HEK293 (cell line): ENCODE data around the gene PUM1.

Experiments used
- CTCF ChIP-seq: fragments of 450-650 bp; formaldehyde crosslinking; IDR thresholded peaks from 2 replicates; pipeline ENCODE4 v1.5.1; 2016; ENCODE audit warnings: missing biosample characterization, missing genetic modification characterization
- RBAK ChIP-seq: fragments of 450-650 bp; formaldehyde crosslinking; IDR thresholded peaks from 2 replicates; pipeline ENCODE4 v1.5.1; 2016; ENCODE audit warnings: missing biosample characterization, missing genetic modification characterization
- REST ChIP-seq: fragments of 450-650 bp; formaldehyde crosslinking; IDR thresholded peaks from 2 replicates; pipeline ENCODE4 v1.5.1; 2016; ENCODE audit warnings: missing biosample characterization, missing genetic modification characterization
- YY1 ChIP-seq: fragments of 450-650 bp; formaldehyde crosslinking; IDR thresholded peaks from 2 replicates; pipeline ENCODE4 v1.5.1; 2018; ENCODE audit warnings: missing biosample characterization, missing genetic modification characterization
- ZBTB20 ChIP-seq: fragments of 450-650 bp; formaldehyde crosslinking; IDR thresholded peaks from 2 replicates; pipeline ENCODE4 v1.5.1; 2016; ENCODE audit warnings: missing biosample characterization, missing genetic modification characterization
- ZFP3 ChIP-seq: fragments of 450-650 bp; formaldehyde crosslinking; IDR thresholded peaks from 2 replicates; pipeline ENCODE4 v1.5.1; 2016; ENCODE audit warnings: low read depth, missing biosample characterization, missing genetic modification characterization
- ZNF155 ChIP-seq: fragments of 450-650 bp; formaldehyde crosslinking; IDR thresholded peaks from 2 replicates; pipeline ENCODE4 v1.5.1; 2016; ENCODE audit warnings: missing biosample characterization, missing genetic modification characterization
- ZNF18 ChIP-seq: fragments of 450-650 bp; formaldehyde crosslinking; IDR thresholded peaks from 2 replicates; pipeline ENCODE4 v1.5.1; 2016; ENCODE audit warnings: missing biosample characterization, missing genetic modification characterization
- ZNF473 ChIP-seq: fragments of 450-650 bp; formaldehyde crosslinking; IDR thresholded peaks from 2 replicates; pipeline ENCODE4 v1.5.1; 2017; ENCODE audit warnings: missing biosample characterization, missing genetic modification characterization
- ZNF555 ChIP-seq: fragments of 450-650 bp; formaldehyde crosslinking; conservative IDR thresholded peaks from 2 replicates; pipeline ENCODE4 v1.5.1; 2017; ENCODE audit warnings: missing biosample characterization, mild to moderate bottlenecking, missing genetic modification characterization, inconsistent platforms
- ZNF560 ChIP-seq: fragments of 450-650 bp; formaldehyde crosslinking; IDR thresholded peaks from 2 replicates; pipeline ENCODE4 v1.5.1; 2017; ENCODE audit warnings: missing biosample characterization, missing genetic modification characterization, borderline replicate concordance
- ZNF692 ChIP-seq: fragments of 450-650 bp; formaldehyde crosslinking; IDR thresholded peaks from 2 replicates; pipeline ENCODE4 v1.5.1; 2016; ENCODE audit warnings: missing biosample characterization, missing genetic modification characterization
- ZNF792 ChIP-seq: fragments of 450-650 bp; formaldehyde crosslinking; IDR thresholded peaks from 2 replicates; pipeline ENCODE4 v1.5.1; 2016; ENCODE audit warnings: missing biosample characterization, missing genetic modification characterization
- ZSCAN18 ChIP-seq: fragments of 450-650 bp; formaldehyde crosslinking; IDR thresholded peaks from 2 replicates; pipeline ENCODE4 v1.5.1; 2016; ENCODE audit warnings: missing biosample characterization, missing genetic modification characterization

GRCh38 chr1:30920827-30921226, 144.7 kb downstream of the PUM1 start:
- TF ChIP-seq CTCF, result no peak
- no peak for TF ChIP-seq ZNF692 (tag by site-specific recombination)
- no peak for TF ChIP-seq ZNF155
- no peak for TF ChIP-seq ZSCAN18
- TF ChIP-seq ZNF792, result no peak
- TF ChIP-seq ZNF560, result no peak
- no peak for TF ChIP-seq YY1
- TF ChIP-seq REST (tag by site-specific recombination), result no peak
- no peak for TF ChIP-seq RBAK (tag by site-specific recombination)
- no peak for TF ChIP-seq ZFP3 (tag by site-specific recombination)
- no peak for TF ChIP-seq ZBTB20
- TF ChIP-seq ZNF473 (tag by site-specific recombination), result no peak
- no peak for TF ChIP-seq ZNF18 (tag by site-specific recombination)
- TF ChIP-seq ZNF555, result no peak
